DND-41 (cell line): ENCODE measurements around the gene OSBPL1A.

ENCODE experiments used
- CTCF ChIP-seq: IDR thresholded peaks from 2 replicates; pipeline ENCODE4 v1.5.1; 2012; ENCODE audit warnings: borderline replicate concordance, low read length, moderate library complexity, mild to moderate bottlenecking; ENCODE audit not compliant: poor library complexity, severe bottlenecking; ENCODE audit errors: extremely low read depth
- EZH2 ChIP-seq: IDR thresholded peaks from 3 replicates; pipeline ENCODE4 v1.6.1; 2012; ENCODE audit warnings: borderline replicate concordance, low read depth, mild to moderate bottlenecking, moderate library complexity, low read length, inconsistent platforms; ENCODE audit not compliant: severe bottlenecking

DNA sequence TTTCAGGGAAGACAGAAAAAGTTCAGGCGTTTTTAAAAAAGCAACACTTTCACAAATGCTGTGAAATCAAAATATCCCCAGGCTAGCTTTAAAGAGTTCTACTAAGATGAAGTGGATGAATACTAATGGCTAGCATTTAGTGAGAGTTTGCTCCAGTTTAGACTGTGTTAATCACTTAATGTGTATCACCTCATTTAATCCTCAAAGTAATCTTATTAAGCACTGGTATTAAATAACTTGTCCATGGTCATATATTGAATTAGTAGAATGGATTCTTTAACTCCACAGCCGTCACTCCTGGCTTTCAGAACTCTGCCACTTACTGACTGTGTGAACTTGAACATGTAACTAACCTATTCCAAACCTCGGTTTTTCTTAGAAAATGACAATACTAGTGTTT lies 192.7 kb downstream of the OSBPL1A start:
- TF ChIP-seq CTCF (no peak), EZH2 (no peak)
